ENCODE data around the gene BCAS4. TPM values are rescaled to one million over a fixed set of nuclear protein-coding genes. Genes with fewer than 3 reads are reported as not detected.
"Not testable (repeated sequence)": the region's sequence is repeated elsewhere in the genome, so short reads cannot be mapped to it uniquely, and the experiment has no call there.

BCAS4 gene
- total RNA-seq, 2 donors from 2014 or later: 6.7 to 15.0 TPM

DNA sequence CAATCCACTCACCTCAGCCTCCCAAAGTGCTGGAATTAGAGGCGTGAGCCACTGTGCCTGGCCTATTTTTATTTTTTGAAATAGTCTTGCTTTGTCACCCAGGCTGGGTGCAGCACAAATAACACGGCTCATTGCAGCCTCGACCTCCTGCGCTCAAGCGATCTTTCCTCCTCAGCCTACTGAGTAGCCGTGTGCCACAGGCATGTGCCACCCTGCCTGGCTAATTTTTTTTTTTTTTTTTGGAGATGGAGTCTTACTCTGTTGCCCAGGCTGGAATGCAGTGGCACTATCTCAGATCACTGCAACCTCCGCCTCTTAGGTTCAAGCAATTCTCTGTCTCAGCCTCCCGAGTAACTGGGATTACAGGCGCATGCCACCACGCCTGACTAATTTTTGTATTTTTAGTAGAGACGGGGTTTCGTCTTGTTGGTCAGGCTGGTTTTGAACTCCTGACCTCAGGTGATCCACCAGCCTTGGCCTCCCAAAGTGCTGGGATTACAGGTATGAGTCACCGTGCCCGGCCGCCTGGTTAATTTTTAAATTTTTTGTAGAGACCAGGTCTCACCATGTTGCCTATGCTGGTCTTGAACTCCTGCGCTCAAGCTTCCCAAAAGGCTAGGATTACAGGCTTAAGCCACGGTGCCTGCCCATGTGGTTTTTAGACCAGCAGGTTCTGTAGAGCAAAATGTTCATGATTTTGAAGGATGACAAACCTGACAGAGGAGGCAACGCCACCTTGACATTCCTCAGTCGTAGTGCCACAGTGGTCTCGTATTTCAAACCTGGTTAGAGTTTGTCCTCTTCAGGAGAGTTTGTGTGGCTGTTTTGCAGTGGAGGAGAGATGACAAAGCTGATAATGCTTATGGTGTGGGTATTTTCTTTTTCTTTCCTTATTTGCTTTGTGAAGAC lies 31.1 kb upstream of the BCAS4 start:
- not testable (repeated sequence) for H3K9me3 Mint-ChIP-seq; DNase-seq (ENCODE audit: low spot score); ATAC-seq; H3K36me3 Mint-ChIP-seq; H3K27me3 Mint-ChIP-seq; H3K4me1 Mint-ChIP-seq (ENCODE audit: low read depth in 2 of 2); H3K27ac Mint-ChIP-seq; H3K4me3 Mint-ChIP-seq

DNA sequence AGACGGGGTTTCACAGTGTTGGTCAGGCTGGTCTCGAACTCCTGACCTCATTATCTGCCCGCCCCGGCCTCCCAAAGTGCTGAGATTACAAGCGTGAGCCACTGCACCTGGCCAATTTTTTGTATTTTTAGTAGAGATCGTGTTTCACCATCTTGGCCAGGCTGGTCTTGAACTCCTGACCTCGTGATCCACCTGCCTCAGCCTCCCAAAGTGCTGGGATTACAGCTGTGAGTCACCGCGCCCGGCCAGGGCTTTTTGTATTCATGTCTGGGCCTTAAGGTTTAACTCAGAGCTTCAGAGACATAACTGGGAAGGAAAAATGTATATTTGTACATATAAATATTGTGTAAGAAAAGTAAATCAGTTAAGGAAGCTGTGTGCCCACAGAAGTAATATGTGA lies 29.6 kb upstream of the BCAS4 start:
- not testable (repeated sequence) for H3K4me3 Mint-ChIP-seq; H3K27ac Mint-ChIP-seq; H3K4me1 Mint-ChIP-seq (ENCODE audit: low read depth in 2 of 2); H3K27me3 Mint-ChIP-seq; H3K36me3 Mint-ChIP-seq; H3K9me3 Mint-ChIP-seq; DNase-seq (ENCODE audit: low spot score); ATAC-seq

DNA sequence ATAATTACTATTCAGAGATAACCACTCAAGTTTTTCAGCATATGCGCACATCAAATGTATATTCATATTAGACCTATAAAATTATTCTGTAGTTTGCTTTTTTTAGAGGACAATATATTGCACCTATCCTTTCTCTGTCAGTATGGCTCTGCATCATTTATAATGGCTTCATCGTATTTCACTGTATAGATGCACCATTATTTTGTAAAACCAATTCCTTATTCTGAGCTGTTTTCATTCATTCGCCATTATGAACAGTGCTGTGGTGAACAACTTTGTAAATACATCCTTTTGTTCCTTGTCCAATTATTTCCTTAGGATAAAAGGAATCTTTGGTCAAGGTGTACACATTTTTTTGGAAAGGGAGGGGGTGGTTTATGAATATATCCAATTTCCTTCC lies 29.2 kb upstream of the BCAS4 start:
- peaks cover 3 to 8% of the 10 kb centered on the region in 2 donors for H3K27me3 Mint-ChIP-seq
- no peaks in the 10 kb centered on the region for H3K9me3 Mint-ChIP-seq
- H3K4me3 Mint-ChIP-seq: no peak overlapping the region
- ATAC-seq: no peak
- no peaks in the 10 kb centered on the region for H3K4me1 Mint-ChIP-seq (ENCODE audit: low read depth in 2 of 2)
- no peak overlapping the region for H3K27ac Mint-ChIP-seq
- no peaks in the 10 kb centered on the region for H3K36me3 Mint-ChIP-seq
- no peak for DNase-seq (ENCODE audit: low spot score)

- H3K27ac Mint-ChIP-seq; H3K4me1 Mint-ChIP-seq (ENCODE audit: low read depth in 2 of 2); ATAC-seq; H3K9me3 Mint-ChIP-seq; DNase-seq (ENCODE audit: low spot score); H3K27me3 Mint-ChIP-seq; H3K36me3 Mint-ChIP-seq; H3K4me3 Mint-ChIP-seq: not testable (repeated sequence)
These were observed 27.7 kb upstream of the BCAS4 start for GRCh38 chr20:50766955-50767809.

DNA sequence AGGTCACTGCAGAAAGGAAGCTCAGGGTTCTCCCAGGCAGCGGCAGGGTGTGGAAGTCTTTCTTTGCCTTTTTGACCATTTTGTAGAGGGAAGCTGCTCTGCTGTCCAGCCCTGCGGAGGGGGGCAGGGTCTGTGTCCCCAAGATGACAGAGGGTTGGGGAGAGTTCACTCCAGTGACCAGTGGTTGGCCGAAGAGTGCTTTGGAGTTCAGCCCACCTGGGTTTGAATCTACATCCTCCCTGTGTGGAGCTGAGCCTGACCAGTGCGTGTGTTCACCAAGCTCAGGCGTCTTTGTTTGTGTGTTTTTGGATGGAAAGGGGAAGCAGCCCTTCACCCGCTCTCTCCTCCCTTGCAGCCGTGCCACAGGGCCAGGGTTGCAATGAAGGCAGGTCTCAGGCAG lies 25.9 kb upstream of the BCAS4 start:
- H3K4me3 Mint-ChIP-seq; ATAC-seq; H3K36me3 Mint-ChIP-seq; H3K4me1 Mint-ChIP-seq (ENCODE audit: low read depth in 2 of 2); H3K27ac Mint-ChIP-seq; H3K9me3 Mint-ChIP-seq; DNase-seq (ENCODE audit: low spot score); H3K27me3 Mint-ChIP-seq: not testable (repeated sequence)

DNA sequence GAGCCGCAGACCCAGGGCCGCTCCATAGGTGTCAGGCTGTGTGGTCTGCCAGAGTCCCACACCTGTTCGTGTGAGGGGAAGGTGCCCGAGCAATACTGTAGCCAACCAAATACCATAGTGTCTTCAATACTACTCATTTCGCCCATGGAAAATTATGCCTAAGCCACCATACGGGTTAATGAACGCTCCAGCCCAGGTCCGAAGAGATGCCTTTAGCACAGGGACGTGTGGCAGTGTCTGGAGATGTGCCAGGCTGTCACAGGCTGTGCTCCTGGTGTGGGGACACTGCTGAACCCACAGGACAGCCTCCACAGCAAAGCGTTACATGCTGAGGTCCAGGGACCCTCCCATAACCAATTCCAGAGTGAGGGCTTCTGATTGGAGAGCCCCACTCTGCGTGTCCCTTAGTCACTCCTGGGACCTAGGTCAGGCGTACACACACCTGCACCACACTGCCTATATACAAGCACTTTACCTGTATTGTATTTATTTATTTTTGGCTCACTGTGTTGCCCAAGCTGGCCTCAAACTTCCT lies 25.2 kb upstream of the BCAS4 start:
- H3K9me3 Mint-ChIP-seq; ATAC-seq; H3K36me3 Mint-ChIP-seq; H3K4me3 Mint-ChIP-seq; H3K27me3 Mint-ChIP-seq; H3K27ac Mint-ChIP-seq; DNase-seq (ENCODE audit: low spot score); H3K4me1 Mint-ChIP-seq (ENCODE audit: low read depth in 2 of 2): not testable (repeated sequence)

- H3K9me3 Mint-ChIP-seq: not testable (repeated sequence)
These were observed 23.3 kb upstream of the BCAS4 start for GRCh38 chr20:50771419-50772080.

GRCh38 chr20:50772420-50773185 lies 22.3 kb upstream of the BCAS4 start:
- Mint-ChIP-seq H3K27me3 (peaks cover 3 to 6% of the 10 kb centered on the region in 2 donors), H3K4me1 (ENCODE audit: low read depth in 2 of 2) (no peaks in the 10 kb centered on the region), H3K36me3 (no peaks in the 10 kb centered on the region), H3K9me3 (no peaks in the 10 kb centered on the region), H3K4me3 (no peak overlapping the region), H3K27ac (no peak overlapping the region)
- DNase-seq (ENCODE audit: low spot score) (no peak), ATAC-seq (no peak)

More at GRCh38 chr20:50771419-50772080, 23.3 kb upstream of the BCAS4 start:
- not testable (repeated sequence) for H3K4me1 Mint-ChIP-seq (ENCODE audit: low read depth in 2 of 2); H3K4me3 Mint-ChIP-seq; ATAC-seq; H3K27ac Mint-ChIP-seq; H3K36me3 Mint-ChIP-seq; DNase-seq (ENCODE audit: low spot score); H3K27me3 Mint-ChIP-seq

DNA sequence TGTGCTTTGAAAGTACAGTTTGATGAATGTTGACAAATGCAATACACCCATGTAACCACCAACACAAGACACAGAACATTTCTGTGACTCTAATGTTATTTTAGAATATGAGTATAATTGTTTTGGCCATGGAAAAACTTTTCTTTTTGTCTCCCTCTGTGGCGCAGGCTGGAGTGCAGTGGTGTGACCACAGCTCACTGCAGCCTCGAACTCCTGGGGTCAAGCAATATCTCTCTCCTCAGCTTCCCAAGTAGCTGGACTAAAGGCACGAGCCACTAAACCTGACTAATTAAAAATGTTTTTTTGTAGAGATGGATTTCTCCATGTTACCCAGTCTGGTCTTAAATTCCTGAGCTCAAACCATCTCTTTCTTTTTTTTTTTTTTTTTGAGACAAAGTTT lies 20.3 kb upstream of the BCAS4 start:
- Mint-ChIP-seq H3K27ac (no peak overlapping the region), H3K9me3 (no peaks in the 10 kb centered on the region), H3K36me3 (no peaks in the 10 kb centered on the region), H3K4me3 (no peak overlapping the region), H3K27me3 (peaks cover 0 to 6% of the 10 kb centered on the region in 2 donors), H3K4me1 (ENCODE audit: low read depth in 2 of 2) (no peaks in the 10 kb centered on the region)
- no peak for ATAC-seq
- no peak for DNase-seq (ENCODE audit: low spot score)

GRCh38 chr20:50776122-50776817 lies 18.6 kb upstream of the BCAS4 start:
- Mint-ChIP-seq H3K36me3 (no peaks in the 10 kb centered on the region), H3K27me3 (peaks cover 8 to 13% of the 10 kb centered on the region in 2 donors), H3K27ac (no peak overlapping the region), H3K4me3 (no peak overlapping the region), H3K4me1 (ENCODE audit: low read depth in 2 of 2) (no peaks in the 10 kb centered on the region), H3K9me3 (no peaks in the 10 kb centered on the region)
- DNase-seq (ENCODE audit: low spot score): no peak
- no peak for ATAC-seq

DNA sequence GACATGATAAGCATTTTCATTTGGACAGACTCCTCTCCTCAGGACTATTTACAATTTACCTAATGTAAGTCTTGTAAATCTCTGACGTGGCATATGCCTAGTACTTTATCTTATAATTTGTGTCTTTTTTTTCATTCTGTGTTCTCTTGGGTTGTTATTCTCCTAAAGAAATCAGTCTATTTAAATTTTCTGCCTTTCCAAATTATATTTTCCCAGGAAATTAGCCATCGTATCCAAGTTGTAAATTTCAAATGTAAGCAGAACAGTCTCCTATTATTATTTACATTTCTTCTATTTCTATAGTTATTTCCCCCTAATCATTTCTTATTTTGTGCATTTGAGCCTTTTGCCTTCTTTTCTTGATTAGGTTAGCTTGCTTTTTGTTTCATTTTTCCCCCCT lies 17.5 kb upstream of the BCAS4 start:
- Mint-ChIP-seq H3K4me1 (ENCODE audit: low read depth in 2 of 2) (no peaks in the 10 kb centered on the region), H3K27ac (no peak overlapping the region), H3K36me3 (no peaks in the 10 kb centered on the region), H3K4me3 (no peak overlapping the region), H3K9me3 (no peaks in the 10 kb centered on the region), H3K27me3 (peaks cover 8 to 13% of the 10 kb centered on the region in 2 donors)
- ATAC-seq (no peak), DNase-seq (ENCODE audit: low spot score) (no peak)

DNA sequence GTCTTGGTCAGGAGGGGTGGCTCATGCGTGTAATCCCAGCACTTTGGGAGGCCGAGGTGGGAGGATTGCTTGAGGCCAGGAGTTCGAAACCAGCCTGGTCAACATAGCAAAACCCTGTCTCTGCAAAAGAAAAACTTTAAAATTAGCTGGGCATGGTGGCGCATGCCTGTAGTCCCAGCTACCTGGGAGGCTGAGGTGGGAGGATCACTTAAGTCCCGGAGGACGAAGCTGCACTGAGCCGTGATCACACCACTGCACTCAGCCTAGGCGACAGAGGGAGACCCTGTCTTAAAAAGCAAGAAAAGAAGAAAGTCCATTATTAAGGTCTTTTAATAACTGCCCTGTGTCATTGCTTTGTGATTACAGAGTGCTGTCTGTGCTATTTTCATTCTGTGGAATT lies 15.9 kb upstream of the BCAS4 start:
- not testable (repeated sequence) for H3K9me3 Mint-ChIP-seq; H3K27ac Mint-ChIP-seq; H3K4me1 Mint-ChIP-seq (ENCODE audit: low read depth in 2 of 2); ATAC-seq; DNase-seq (ENCODE audit: low spot score); H3K4me3 Mint-ChIP-seq; H3K36me3 Mint-ChIP-seq
- peaks cover 8 to 13% of the 10 kb centered on the region in 2 donors for H3K27me3 Mint-ChIP-seq

Measured in natural killer cell treated with Interleukin-12 subunit alpha and Interleukin-12 subunit beta and Interleukin-15 and Interleukin-18, amount 100 ng/mL, for 72 hours (primary cell).